CD4-positive, alpha-beta T cell treated with Interleukin-15 for 1 hour (primary cell): ENCODE data around the gene CLEC1A.
"Not testable (repeated sequence)": the region's sequence is repeated elsewhere in the genome, so short reads cannot be mapped to it uniquely, and the experiment has no call there.

Source experiments
- DNase-seq: peaks from one replicate; pipeline ENCODE4 v3.0.0-alpha.2; 2020

Gene CLEC1A

GRCh38 chr12:10033783-10034545 is 64.8 kb downstream of the CLEC1A start:
- DNase-seq, result no peak

GRCh38 chr12:10031771-10032175 is 67.0 kb downstream of the CLEC1A start:
- no peak for DNase-seq

- DNase-seq, result no peak
These were observed 67.5 kb downstream of the CLEC1A start for GRCh38 chr12:10031321-10031720.

GRCh38 chr12:10030446-10030845 is 68.3 kb downstream of the CLEC1A start, which contains the start of gene CLEC9A:
Gene CLEC9A, plus strand, starts transcription at chr12:10030682. Its CDS starts 22,006 bp downstream, at chr12:10052688.
- DNase-seq, result no peak

- peak; percentile 52 for DNase-seq
These were observed 71.1 kb downstream of the CLEC1A start for GRCh38 chr12:10027721-10028120.

GRCh38 chr12:10027311-10027710 is 71.5 kb downstream of the CLEC1A start:
- DNase-seq, result no peak

- DNase-seq, result not testable (repeated sequence)
These were observed 72.1 kb downstream of the CLEC1A start for GRCh38 chr12:10026666-10027065.

GRCh38 chr12:10025236-10025635 is 73.5 kb downstream of the CLEC1A start:
- no peak for DNase-seq

- no peak for DNase-seq
These were observed 77.4 kb downstream of the CLEC1A start for GRCh38 chr12:10021342-10021741.
